HepG2 (cell line): Measurements from ENCODE around the gene GSDME. TPM values are rescaled to one million over a fixed set of nuclear protein-coding genes. Genes with fewer than 3 reads are reported as not detected.

Experiments
- ATAC-seq: fragments of 200-7000 bp; cut with Tn5 transposase; 3 replicates; pipeline ENCODE4 v1.9.1; 2020; ENCODE audit warnings: mild to moderate bottlenecking, moderate library complexity
- BruUV-seq: library from RNA; stranded (reverse); fragments of 400-500 nt; replicated peaks from 2 replicates; lab custom pipeline; 2021; lab: Mats Ljungman, UMichigan
- CTCF ChIA-PET: fragments of 300-600 bp; formaldehyde crosslinking; extraction: SDS; loops from one replicate; lab custom pipeline; 2021; ENCODE audit warnings: low total read pairs, inconsistent platforms, low intra/inter-chr PET ratio; lab: Yijun Ruan, JAX
- POLR2A ChIA-PET: fragments of 350-600 bp; sonication (Branson Sonifier 250); formaldehyde crosslinking; loops from one replicate; lab custom pipeline; 2020; ENCODE audit warnings: antibody characterized with exemption, inconsistent platforms; lab: Yijun Ruan, JAX
- DNase-seq: peaks from one replicate; pipeline ENCODE4 v3.0.0-alpha.2; 2015; ENCODE audit warnings: low spot score
- FAIRE-seq: peaks from 3 replicates; lab custom pipeline; 2011; peaks lifted over from hg19 to GRCh38; lab: Jason Lieb, UNC
- H2AFZ ChIP-seq: one replicate; pipeline ENCODE4 v1.6.1; 2011; ENCODE audit warnings: low read length, inconsistent platforms
- H3K27ac ChIP-seq: fragments of 300-600 bp; 3 replicates; pipeline ENCODE4 v1.8.0; 2011; ENCODE audit warnings: mixed run types, mild to moderate bottlenecking, mixed read lengths, low read length, inconsistent platforms; ENCODE audit not compliant: insufficient read depth; ENCODE audit errors: extremely low read length
- H3K27me3 ChIP-seq, 2 experiments: fragments of 200-600 bp in 1 of 2; 2 replicates in 1 of 2; 3 replicates in 1 of 2; pipeline versions ENCODE4 v1.6.0 to v1.8.0; 2011; ENCODE audit warnings: low read length in 2 of 2, mild to moderate bottlenecking in 2 of 2, moderate library complexity in 2 of 2, inconsistent platforms in 1 of 2; ENCODE audit not compliant: insufficient read depth in 2 of 2, control insufficient read depth in 1 of 2
- H3K36me3 ChIP-seq, 2 experiments: fragments of 200-600 bp in 1 of 2; replicated peaks in 1 of 2; 2 replicates in 1 of 2; 3 replicates in 1 of 2; pipeline versions ENCODE4 v1.5.1 to v1.8.0; 2011; ENCODE audit warnings: low read length in 2 of 2, inconsistent platforms in 1 of 2; ENCODE audit not compliant: insufficient read depth in 2 of 2, control insufficient read depth in 1 of 2
- H3K4me1 ChIP-seq: 2 replicates; pipeline ENCODE4 v1.5.1; 2012; ENCODE audit warnings: low read length, inconsistent platforms; ENCODE audit not compliant: insufficient read depth
- H3K4me2 ChIP-seq: 2 replicates; pipeline ENCODE4 v1.6.0; 2011; ENCODE audit warnings: low read depth, low read length, inconsistent platforms
- H3K4me3 ChIP-seq, 3 experiments: fragments of 200-600 bp in 1 of 3; sonication (generic), shearing (Covaris generic) in 1 of 3; replicated peaks in 1 of 3; 2 replicates each; pipeline ENCODE4 v1.5.1; 2011 to 2016; ENCODE audit warnings: low read length in 3 of 3, inconsistent platforms in 2 of 3, low read depth in 2 of 3, mild to moderate bottlenecking in 2 of 3, control low read depth in 1 of 3, mixed read lengths in 1 of 3; ENCODE audit not compliant: insufficient read depth in 1 of 3
- H3K79me2 ChIP-seq: one replicate; pipeline ENCODE4 v1.6.1; 2011; ENCODE audit warnings: low read length, inconsistent platforms; ENCODE audit not compliant: insufficient read depth
- H3K9ac ChIP-seq: 2 replicates; pipeline ENCODE4 v1.6.0; 2011; ENCODE audit warnings: mild to moderate bottlenecking, low read depth, low read length, inconsistent platforms; ENCODE audit not compliant: insufficient read depth
- H3K9me3 ChIP-seq: 2 replicates; pipeline ENCODE4 v1.5.1; 2012; ENCODE audit warnings: mild to moderate bottlenecking, low read length
- H4K20me1 ChIP-seq: 2 replicates; pipeline ENCODE4 v1.6.0; 2011; ENCODE audit warnings: inconsistent platforms, mild to moderate bottlenecking, low read length, moderate library complexity; ENCODE audit not compliant: insufficient read depth
- E2F1 ChIP-seq: sonication (generic); formaldehyde crosslinking; IDR thresholded peaks from 2 replicates; pipeline ENCODE4 v1.5.0; 2020; ENCODE audit warnings: missing genetic modification reagents
- FOSL1 ChIP-seq: sonication (generic); formaldehyde crosslinking; IDR thresholded peaks from 2 replicates; pipeline ENCODE4 v1.9.0; 2021; ENCODE audit warnings: missing genetic modification reagents, borderline replicate concordance
- GZF1 ChIP-seq: sonication (generic); formaldehyde crosslinking; IDR thresholded peaks from 2 replicates; pipeline ENCODE4 v1.5.1; 2020; ENCODE audit warnings: mild to moderate bottlenecking, missing genetic modification reagents
- HOXA9 ChIP-seq: sonication (generic); formaldehyde crosslinking; IDR thresholded peaks from 2 replicates; pipeline ENCODE4 v1.8.1; 2022; ENCODE audit warnings: missing genetic modification reagents, mild to moderate bottlenecking, moderate library complexity, borderline replicate concordance
- PHF8 ChIP-seq: sonication (generic); formaldehyde crosslinking; IDR thresholded peaks from 2 replicates; pipeline ENCODE4 v1.5.0; 2020; ENCODE audit warnings: missing genetic modification reagents
- RELA ChIP-seq: sonication (generic); formaldehyde crosslinking; IDR thresholded peaks from 2 replicates; pipeline ENCODE4 v1.4.0; 2020; ENCODE audit warnings: missing genetic modification reagents
- SIN3B ChIP-seq: fragments of 150-350 bp; IDR thresholded peaks from 2 replicates; pipeline ENCODE4 v1.6.1; 2014; ENCODE audit warnings: low read length
- TCF7L2 ChIP-seq: IDR thresholded peaks from 2 replicates; pipeline ENCODE4 v1.6.1; 2011; ENCODE audit warnings: mild to moderate bottlenecking, low read depth, low read length, moderate library complexity
- TFDP1 ChIP-seq: IDR thresholded peaks from 2 replicates; pipeline ENCODE4 v1.6.1; 2016; ENCODE audit warnings: missing compliant biosample characterization, missing genetic modification reagents, borderline replicate concordance
- ZBTB40 ChIP-seq, 2 experiments: fragments of 450-650 bp in 1 of 2; sonication (generic) in 1 of 2; formaldehyde crosslinking in 1 of 2; IDR thresholded peaks; 2 replicates each; pipeline versions ENCODE4 v1.6.1 to v1.8.0; 2016 to 2022; ENCODE audit warnings: antibody characterized with exemption in 1 of 2, mild to moderate bottlenecking in 1 of 2, missing genetic modification reagents in 1 of 2
- ZFP36L2 ChIP-seq: sonication (generic); formaldehyde crosslinking; IDR thresholded peaks from 2 replicates; pipeline ENCODE4 v1.4.0; 2020; ENCODE audit warnings: missing genetic modification reagents
- ZNF263 ChIP-seq: sonication (generic); formaldehyde crosslinking; IDR thresholded peaks from 2 replicates; pipeline ENCODE4 v1.4.0; 2020; ENCODE audit warnings: missing genetic modification reagents
- ZNF746 ChIP-seq: sonication (generic); formaldehyde crosslinking; IDR thresholded peaks from 2 replicates; pipeline ENCODE4 v1.8.0; 2022; ENCODE audit warnings: mild to moderate bottlenecking, missing genetic modification reagents
- WGBS: methylation state at CpG from one replicate; pipeline ENCODE4 v1.1.6; 2017; ENCODE audit warnings: low lambda C conversion rate; 5-methylcytosine and 5-hydroxymethylcytosine counted together
- in situ Hi-C: cut with HindIII; loops from 2 replicates; pipeline ENCODE4 v1.10.0; 2017; ENCODE audit warnings: low pct_unique_long_range_greater_than_20kb; ENCODE audit not compliant: extremely low pct_ligation_motif_present
- intact Hi-C: fragments of 100-400 bp; cut with micrococcal nuclease; formaldehyde crosslinking; loops from one replicate; pipeline ENCODE4 v1.10.0; 2022; ENCODE audit not compliant: unreplicated experiment
- polyA plus RNA-seq, 8 experiments: library from polyadenylated mRNA; depleted of rRNA in 3 of 8; stranded (reverse) in 7 of 8; unstranded in 1 of 8; fragments of >200 nt; fragmentation: Illumina TruSeq in 4 of 8; extraction: Trizol in 4 of 8; gene quantifications; 2 replicates each; pipeline versions ENCODE4 v1.2.1 to v1.2.3, GENCODE V29; 2011 to 2016; ENCODE audit warnings: low read depth in 4 of 8, missing spikeins in 1 of 8, mixed read lengths in 1 of 8; ENCODE audit not compliant: insufficient read depth in 1 of 8
- total RNA-seq, 5 experiments: library from RNA; depleted of rRNA; stranded (reverse); fragments of >200 nt; fragmentation: Illumina TruSeq; extraction: Trizol; gene quantifications; 2 replicates each; pipeline ENCODE4 v1.2.3, GENCODE V29; 2016; ENCODE audit warnings: low read depth in 1 of 5

GSDME gene
- total and polyA plus RNA-seq, 2 of the 13 experiments (the other 11 are each of a cell fraction or from before 2014, with no cell fraction given) = 19.2 to 28.2 TPM

- intact Hi-C loops = loop anchor here (10.0 kb wide), 1 partner anchor 196 kb away; no protein-coding TSS in a partner anchor
- CTCF ChIA-PET = no interaction called here
Measured at GRCh38 chr7:24660546-24660945, 96.7 kb downstream of the GSDME start.

More at GRCh38 chr7:24660546-24660945, 96.7 kb downstream of the GSDME start:
- POLR2A ChIA-PET = no interaction called here
- FAIRE-seq (no peak), ATAC-seq (no peak), DNase-seq (no peak)
- H3K9ac ChIP-seq = no peak overlapping the region
- no peaks in the 10 kb centered on the region for H3K9me3 ChIP-seq
- BruUV-seq = no TSS peak
- no peak for TF ChIP-seq ZFP36L2 (CRISPR knock-in tag)
- TF ChIP-seq ZNF263 = no peak
- no peak for TF ChIP-seq ZNF746 (CRISPR knock-in tag)
- no peak for TF ChIP-seq FOSL1 (CRISPR knock-in tag)
- no peak for TF ChIP-seq TFDP1 (CRISPR knock-in tag)
- TF ChIP-seq ZBTB40 (IDR thresholded peaks at IDR 0.05) = no peak
- TF ChIP-seq ZBTB40 (CRISPR knock-in tag; IDR thresholded peaks at IDR 0.05) = no peak
- TF ChIP-seq HOXA9 (CRISPR knock-in tag) = no peak
- TF ChIP-seq SIN3B = no peak
- TF ChIP-seq E2F1 (CRISPR knock-in tag) = no peak
- no peak for TF ChIP-seq RELA (CRISPR knock-in tag)
- TF ChIP-seq GZF1 (CRISPR knock-in tag) = no peak
- no peak for TF ChIP-seq PHF8 (CRISPR knock-in tag)
- no peak for TF ChIP-seq TCF7L2
- no peaks in the 10 kb centered on the region for H4K20me1 ChIP-seq
- H3K4me3 ChIP-seq = no peak overlapping the region
- H3K79me2 ChIP-seq = no peaks in the 10 kb centered on the region
- in situ Hi-C loops = loop anchor here (10.0 kb wide), 1 partner anchor 366 kb away; no protein-coding TSS in a partner anchor
- no peak overlapping the region for H3K27ac ChIP-seq
- H3K4me1 ChIP-seq = no peaks in the 10 kb centered on the region
- H3K36me3 ChIP-seq = peaks cover 0 to 1% of the 10 kb centered on the region in 2 experiments; a peak in 1 of 5 replicates
- H3K4me2 ChIP-seq = no peak overlapping the region
- H3K27me3 ChIP-seq = no peaks in the 10 kb centered on the region
- no peak overlapping the region for H2AFZ ChIP-seq
- 73% methylated on average over 2 of the region's 2 CpGs for WGBS
